Fibroblast of lung (primary cell): ENCODE measurements around the gene MAPKAP1.

ENCODE experiments used
- CTCF ChIP-seq, 2 donors: IDR thresholded peaks in 1 of 2; conservative IDR thresholded peaks in 1 of 2; 1 replicate in 1 of 2; 2 replicates in 1 of 2; pipeline ENCODE4 v1.5.1; 2011 to 2012; ENCODE audit warnings: low read length in 2 of 2, control low read depth in 1 of 2, inconsistent platforms in 1 of 2, low read depth in 1 of 2, mild to moderate bottlenecking in 1 of 2
- EZH2 ChIP-seq: IDR thresholded peaks from 2 replicates; pipeline ENCODE4 v1.5.1; 2012; ENCODE audit warnings: low read length, control low read depth, mild to moderate bottlenecking; ENCODE audit errors: missing control alignments

DNA sequence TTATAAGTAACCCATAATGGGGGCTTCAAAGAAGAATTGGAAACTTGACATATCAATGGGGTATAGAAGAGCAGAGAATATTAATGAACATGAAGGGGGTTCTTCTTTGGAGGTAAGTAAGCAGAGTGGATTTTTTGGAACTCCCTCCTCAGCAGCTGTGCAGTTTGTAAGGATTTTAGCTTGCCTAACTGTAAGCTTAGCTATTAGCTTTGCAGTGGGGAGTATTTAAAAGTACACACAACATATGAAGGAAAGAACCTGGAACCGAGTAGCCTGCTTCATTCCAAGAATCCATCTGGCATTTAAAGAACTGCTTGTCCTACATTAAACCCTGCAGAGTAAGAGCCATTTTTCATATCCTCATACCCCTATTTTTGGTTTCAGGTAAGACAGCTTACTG is 38.0 kb upstream of the MAPKAP1 start:
- TF ChIP-seq CTCF (conservative IDR thresholded peaks at IDR 0.05 in 1 of 2, IDR thresholded peaks at IDR 0.05 in 1 of 2; ENCODE audit: low read depth in 1 of 2, low read length in 2 of 2) (no peak), EZH2 (no peak)
